NCI-H2171 (cell line): ENCODE data around the gene EFHB.
"Not testable (repeated sequence)": the region's sequence is repeated elsewhere in the genome, so short reads cannot be mapped to it uniquely, and the experiment has no call there.

Source experiments
- DNase-seq: peaks from one replicate; lab custom pipeline; 2025; lab: John Stamatoyannopoulos, UW

The EFHB gene, protein sequence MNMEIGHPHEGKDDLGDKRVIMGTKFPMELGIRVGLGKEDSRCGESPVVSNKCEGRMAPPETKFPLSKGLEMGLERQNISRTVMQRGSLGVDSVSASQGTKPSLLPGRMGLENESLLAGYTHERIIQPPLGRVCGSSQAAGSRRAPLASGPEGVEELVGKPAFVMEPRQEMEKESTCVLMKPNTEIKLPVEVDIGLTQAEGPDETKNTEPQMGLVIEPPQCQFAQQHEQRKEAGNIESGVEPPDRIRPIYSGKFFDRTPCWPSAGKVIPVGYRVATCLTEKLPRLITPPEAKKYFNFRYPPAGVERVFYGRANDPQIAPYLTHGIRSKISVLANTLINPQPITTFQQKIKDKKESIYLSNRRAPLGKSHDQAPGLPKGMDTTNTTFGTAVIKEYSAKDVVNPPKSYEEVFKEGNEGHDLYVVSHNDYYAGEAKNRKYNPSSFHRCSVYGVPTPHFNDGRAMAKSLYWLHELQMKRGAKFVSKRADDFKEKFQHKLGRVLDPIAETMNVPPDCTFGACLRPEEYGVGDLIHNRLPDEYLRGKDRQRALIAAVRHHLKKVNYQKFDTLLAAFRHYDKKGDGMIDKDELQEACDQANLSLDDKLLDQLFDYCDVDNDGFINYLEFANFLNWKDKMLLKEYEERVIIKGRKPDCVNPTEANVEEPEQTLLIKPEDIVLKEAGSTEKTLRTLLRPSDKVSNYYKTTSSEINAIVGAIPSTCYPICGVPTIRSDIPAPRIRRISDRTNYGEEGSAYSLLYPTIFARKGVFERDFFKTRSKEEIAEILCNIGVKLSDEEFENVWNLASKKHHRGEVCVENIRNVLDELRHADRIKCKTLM

DNA sequence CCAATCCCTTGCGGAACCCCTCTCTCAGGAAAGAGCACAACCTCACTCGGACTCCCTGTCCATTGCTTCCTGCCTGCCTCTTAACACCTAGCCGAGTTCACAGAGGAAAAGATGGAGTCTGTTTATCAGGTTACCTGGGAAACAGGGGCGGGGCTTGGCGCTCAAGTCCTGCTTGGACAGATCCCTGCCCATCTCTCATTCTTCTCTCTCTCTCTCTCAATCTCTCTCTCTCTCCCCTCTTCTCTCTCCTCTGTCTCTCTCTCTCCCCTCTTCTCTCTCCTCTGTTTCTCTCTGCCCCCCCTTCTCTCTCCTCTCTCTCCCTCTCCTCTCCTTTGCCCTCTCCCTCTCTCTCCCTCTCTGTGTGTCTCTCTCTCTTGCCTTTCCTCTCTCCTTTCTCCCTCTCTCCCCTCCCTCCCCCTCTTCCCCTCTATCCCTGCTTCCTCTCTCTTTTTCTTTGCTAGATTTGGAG, at the start of gene EFHB:
Gene EFHB, minus strand, starts transcription at position 120 of the 469 bp plus-strand sequence. CDS start 199 bp downstream, outside the sequence.
- DNase-seq: peak; percentile 4

DNA sequence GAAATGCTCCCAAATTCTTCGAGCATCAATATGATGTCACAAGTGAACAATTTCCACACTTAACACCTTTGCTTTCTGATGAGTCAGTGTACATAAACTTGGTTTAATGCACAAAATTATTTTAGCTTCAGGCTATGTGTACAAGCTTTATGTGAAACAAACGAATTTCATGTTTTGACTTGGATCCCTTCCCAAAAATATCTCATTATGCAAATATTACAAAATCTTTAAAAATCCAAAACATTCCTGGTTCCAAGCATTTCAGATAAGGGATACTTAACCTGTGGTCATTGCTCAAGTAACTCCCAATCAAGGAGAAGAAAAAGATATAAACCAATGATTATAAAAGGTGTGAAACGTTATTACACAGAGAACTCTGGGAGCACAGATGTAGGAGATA, 38.0 kb upstream of the EFHB start:
- DNase-seq: no peak

DNA sequence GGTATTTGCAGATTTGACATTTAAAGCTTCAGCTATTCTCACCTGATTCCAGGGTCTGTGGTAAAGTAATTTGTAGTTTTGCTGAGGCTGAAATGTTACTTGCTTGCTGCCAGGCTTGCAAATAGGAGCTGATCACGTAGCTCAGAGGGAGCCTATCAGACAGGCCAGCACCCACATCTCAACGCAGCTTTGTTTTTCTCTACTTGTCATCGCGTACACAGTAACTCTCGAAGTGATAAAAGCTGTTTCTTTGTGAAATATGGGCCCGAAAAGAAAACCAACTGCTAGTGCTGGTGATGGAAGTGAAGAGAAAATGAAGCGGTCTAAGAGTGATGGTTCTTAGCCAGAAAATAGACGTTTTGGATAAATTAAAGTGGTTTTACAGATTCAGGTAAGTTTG, 36.3 kb upstream of the EFHB start:
- DNase-seq: no peak

DNA sequence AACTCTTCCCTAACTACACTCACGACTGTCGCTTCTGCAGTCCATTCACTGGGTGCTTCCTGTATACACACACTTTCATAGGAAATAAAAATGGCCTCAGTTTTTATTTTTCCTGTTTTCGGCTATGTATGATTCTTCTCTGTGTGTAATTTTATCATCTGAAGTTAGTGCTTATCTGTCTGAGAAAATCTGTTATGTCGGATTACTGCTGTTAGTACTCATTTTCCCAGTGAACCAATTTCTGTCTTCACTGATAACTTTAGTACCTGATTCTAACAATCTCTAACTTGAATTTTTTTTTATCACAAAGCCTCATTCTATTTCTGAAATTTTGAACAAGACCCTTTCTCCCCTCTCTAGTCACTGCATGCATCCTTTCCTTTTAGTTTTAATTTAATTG, 33.8 kb upstream of the EFHB start:
- DNase-seq: no peak

DNA sequence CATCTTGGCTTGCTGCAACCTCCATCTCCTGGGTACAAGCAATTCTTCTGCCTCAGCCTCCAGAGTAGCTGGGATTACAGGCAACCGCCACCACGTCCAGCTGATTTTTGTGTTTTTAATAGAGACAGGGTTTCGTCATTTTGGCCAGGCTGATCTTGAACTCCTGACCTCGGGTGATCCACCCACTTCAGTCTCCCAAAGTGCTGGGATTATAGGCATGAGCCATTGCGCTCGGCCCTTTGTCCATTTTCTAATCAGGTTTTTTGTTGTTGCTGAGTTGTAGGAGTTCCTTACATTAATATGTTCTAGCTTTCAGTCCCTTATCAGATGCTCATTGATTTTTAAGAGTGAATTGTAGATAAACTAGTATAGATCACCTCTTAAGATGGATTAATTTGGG, 33.2 kb upstream of the EFHB start:
- DNase-seq: no peak

DNA sequence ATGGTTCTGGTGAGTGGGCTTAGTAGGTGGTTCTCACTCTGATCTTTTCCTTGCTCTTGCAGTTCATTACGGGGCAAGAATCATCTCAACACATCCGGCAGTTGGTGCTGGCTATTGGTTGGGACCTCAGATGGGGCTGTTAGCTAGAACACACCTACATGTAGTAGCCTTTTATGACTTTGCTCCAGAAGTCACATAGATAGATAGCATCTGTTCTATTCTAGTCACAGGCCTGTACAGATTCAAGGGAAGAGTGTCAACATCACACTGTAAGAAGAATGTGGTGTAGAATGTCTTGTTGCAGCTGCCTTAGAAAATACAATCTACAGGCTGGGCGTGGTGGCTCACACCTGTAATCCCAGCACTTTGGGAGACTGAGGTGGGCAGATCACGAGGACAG, 27.9 kb upstream of the EFHB start:
- DNase-seq: no peak

DNA sequence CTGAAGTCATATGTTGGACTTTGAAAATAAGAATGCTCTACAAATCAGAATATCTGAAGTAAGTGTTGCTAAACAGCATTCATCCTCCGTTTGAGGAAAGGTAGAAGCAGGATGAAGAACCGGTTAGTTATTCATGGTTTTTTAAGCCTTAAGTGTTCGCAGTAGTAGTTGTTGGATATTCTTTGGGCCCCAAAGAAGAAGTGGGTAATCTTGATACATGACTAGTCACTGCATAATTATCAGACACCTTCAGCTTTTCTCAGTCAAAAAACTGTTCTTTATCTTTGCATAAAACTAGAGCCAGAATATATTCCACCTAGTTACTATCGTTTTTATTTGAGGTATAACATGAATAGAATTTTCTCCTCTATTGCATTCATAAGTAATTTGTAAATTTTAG, 26.7 kb upstream of the EFHB start:
- DNase-seq: no peak

DNA sequence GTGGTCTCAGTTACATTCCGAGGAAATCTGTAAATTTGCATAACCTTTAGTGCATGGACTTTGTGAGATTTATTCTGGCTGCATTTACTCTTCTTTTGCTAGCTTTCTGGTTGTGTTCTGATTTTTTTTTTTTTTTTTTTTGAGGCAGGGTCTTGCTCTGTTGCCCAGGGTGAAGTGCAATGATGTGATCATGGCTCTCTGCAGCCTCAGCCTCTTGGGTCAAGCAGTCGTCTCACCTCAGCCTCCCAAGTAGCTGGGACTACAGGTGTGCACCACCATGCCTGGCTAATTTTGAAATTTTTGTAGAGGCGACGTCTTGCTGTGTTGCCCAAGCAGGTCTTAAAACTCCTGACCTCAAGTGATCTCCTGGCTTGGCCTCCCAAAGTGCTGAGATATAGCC, 25.5 kb upstream of the EFHB start:
- no peak for DNase-seq

DNA sequence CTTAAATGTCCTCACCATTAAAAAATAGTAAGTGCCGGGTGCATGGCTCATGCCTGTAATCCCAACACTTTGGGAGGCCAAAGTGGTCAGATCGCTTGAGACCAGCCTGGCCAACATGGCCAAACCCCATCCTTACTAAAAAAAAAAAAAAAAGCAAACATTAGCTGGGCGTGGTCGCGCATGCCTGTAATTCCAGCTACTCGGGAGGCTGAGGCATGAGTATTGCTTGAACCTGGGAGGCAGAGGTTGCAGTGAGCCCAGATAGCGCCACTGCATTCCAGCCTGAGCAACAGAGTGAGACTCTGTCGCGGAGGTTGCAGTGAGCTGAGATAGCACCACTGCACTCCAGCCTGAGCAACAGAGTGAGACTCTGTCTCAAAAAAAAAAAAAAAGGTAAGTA, 23.3 kb upstream of the EFHB start:
- DNase-seq: not testable (repeated sequence)

DNA sequence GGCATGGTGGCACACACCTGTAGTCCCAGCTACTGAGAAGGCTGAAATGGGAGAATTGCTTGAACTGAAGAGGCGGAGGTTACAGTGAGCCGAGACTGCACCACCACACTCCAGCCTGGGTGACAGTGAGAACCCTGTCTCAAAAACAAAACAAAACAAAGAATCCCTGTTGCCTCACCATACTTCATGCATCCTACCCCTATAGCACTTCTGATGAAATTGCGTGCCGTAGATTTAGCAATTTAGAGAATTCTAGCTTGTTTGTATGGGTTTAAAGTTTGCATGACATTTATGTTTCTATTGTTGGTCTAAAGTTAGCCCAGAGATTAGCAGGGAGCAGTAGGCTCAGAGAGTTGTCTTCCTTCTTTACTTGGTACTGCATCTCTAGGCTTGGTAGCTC, 20.7 kb upstream of the EFHB start:
- DNase-seq: no peak

DNA sequence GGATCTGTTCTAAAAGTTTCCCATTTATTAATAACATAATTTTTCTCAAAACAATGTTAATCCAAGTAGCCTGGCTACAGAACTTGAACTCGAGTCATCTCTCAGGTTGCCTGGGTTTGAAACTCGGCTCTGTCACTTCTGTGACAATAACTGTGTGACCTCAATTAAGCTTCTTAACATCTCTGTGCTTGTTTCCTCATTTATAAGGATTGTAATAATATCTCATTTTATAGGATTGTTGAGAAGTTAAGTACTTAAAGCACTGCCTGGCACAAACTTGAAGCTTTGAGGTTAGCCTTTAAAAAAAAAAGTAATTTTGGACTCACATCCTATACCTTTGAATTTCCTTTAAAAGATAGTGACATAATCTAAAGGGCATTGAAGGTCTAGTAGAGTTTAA, 16.3 kb upstream of the EFHB start:
- no peak for DNase-seq

DNA sequence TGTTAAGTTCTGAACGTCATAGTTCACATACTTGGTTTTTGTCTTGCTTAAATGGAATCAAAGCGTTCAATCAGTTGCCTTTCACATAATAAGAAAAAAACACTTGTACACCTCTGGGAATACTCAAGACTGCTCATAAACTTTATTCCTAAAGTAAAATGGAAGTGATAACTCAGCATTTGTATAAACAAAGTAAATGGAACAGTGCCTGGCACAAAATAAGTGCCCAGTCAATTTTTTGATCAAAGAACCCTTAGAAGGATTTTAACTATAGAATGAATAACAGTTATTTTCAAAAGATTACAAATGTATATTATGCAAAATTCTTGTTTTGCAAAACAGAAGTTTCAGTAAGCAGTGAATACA, 14.2 kb upstream of the EFHB start:
- DNase-seq: no peak

DNA sequence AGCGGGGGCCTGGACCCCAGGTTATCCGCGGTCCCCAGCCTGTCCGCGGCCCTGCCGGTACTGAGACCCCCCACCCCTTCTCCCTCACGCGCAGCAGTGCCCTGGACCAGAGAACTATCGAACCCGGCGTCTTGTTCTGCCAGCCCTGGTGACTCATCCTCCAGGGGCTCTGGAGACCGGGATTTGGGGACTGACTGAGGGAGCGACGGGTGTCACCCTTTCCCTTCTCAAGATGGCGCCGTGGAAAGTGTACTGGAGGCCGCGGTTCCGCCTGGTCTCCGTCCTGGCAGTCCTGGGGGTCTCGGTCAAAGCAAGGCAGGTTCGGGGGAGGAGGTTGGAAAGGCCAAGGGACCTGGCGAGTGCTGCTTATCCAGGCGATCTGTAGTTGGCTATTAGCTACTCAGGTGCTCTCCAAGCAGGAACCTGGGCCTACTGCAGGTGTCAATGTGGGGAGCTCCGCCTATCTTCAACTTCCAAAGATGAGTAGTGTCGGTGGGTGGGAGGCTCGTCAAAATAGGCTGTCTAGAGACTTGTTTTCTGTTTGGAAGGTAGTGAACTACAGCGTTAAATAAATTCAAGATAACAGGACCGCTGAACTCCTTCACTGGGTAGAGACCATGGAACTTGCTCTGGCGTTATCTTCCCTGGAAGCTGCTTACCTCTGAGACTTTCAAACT, 13.7 kb upstream of the EFHB start:
- no peak for DNase-seq

DNA sequence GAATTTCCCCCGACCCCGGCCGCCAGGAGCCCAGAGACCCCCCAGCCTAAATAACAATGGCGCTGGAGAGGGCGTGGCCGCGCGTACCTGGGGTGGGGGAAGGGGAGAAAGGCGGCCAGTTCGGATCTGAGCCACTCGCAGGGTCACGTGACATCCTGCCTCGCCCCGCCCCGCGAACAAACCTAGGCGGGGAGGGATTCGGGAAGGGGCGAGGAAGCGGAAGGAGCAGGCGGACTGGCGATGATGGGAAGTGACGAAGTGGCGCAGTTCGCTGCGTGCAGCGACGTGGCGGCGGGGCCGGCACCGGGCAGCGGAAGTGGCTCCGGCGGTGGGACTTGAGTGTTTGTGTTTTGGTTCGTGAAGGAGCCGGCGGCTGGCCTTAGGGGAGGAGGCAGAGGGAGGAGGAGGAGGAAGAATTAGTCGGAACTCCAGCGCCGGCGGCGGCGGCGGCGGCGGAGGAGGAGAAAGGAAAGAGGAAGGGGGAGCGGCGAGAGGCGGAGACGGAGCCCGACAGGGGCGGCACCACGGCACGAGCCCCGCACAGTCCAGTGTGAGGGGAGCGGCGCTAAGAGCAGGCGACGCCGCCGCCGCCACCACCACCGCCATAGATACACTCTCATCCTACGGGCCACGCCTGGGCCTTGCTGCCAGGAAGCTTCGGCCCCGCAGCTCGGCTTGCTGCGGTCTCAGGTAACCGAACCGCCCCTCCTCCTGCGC, 13.0 kb upstream of the EFHB start, which contains the start of gene RAB5A:
Gene RAB5A, plus strand, starts transcription at position 266 of the 717 bp plus-strand sequence. CDS start 3,802 bp downstream, outside the sequence.
- DNase-seq: peak; percentile 82

DNA sequence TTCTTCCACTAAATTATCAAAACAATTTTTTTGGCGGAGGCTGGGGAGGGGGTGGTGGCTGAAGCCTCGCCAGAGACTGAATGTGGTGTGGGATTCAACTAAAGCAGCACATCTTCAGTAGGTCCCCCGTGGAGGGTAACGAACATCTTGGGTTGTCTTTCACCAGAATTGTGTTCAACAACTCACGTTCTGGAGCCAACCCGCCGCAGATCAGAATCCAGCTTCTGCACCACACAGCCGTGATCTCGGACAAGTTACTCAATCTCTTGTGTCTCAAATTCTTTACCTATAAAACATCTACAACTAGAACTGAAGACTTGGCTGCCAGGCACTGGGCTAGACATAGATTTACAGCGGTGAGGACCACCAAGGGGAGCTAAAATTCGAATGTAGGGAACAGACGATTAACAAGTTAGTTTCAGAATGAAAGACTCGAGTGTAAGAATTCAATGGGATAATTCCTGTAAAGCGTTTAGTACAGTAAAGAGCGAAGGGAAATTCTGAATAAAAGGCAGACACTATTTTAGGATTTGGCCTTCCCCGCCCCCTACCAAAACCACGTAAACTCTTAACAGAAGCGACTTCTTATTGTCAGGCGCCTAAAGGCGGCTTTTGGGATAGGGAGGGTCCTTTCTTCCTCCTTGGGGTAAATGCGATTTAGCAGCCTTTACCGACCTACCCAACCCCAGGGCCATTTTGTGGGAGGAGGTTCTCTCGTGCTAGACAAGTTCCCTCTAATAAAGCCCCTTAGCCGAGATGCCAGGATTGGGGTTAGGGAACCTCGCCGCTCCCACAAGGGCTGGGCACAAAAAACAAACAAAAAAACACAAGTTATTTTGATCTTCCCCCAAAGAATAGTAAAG, 12.2 kb upstream of the EFHB start:
- no peak for DNase-seq

DNA sequence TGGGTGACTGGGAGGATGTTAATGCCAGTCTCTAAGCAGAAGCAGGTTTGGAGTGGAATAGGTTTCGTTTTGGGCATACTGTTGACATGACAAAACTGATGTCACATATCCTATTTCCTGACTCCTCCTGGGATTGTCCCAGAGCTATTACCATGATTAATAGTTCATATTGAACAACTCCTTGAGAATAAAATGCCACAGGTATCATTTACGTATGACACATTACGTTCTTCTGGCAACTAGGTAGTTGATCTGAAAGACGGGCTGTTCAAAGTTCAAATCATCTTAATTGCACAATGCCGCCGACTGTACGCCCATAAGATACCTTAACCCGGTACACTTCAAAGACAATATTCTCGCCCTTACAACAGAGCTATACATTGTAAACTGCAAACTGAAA, 11.5 kb upstream of the EFHB start:
- no peak for DNase-seq

DNA sequence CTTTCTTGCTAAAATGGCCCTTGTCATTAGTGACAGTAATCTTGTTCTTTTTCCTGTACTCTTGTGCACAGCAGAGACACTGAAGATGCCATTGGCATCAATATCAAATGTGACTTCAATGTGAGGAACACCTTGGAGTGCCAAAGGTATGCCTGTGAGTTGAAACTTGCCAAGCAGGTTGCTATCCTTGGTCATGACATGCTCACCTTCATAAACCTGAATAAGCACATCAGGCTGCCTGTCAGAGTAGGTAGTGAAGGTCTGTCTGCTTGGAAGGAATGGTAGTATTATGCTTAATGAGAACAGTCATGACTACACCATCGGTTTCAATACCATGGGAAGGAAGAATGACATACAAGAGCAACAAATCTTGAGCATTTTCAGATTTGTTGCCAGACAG, 6.6 kb upstream of the EFHB start:
- no peak for DNase-seq

DNA sequence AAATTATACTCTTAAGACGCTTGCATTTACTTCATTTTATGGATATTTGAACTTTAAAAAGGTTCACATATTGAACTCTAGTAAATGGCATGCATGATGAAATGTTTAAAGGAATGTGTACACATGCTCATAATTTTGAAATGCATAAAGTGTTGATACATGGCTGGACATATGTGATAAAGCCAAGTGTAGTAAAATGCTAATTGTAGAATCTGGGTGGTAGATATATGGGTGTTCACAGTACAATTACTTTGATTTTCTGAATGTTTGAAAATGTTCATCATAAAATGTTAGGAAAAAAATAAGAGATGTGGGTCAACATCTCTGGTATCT, 4.2 kb upstream of the EFHB start:
- DNase-seq: no peak

DNA sequence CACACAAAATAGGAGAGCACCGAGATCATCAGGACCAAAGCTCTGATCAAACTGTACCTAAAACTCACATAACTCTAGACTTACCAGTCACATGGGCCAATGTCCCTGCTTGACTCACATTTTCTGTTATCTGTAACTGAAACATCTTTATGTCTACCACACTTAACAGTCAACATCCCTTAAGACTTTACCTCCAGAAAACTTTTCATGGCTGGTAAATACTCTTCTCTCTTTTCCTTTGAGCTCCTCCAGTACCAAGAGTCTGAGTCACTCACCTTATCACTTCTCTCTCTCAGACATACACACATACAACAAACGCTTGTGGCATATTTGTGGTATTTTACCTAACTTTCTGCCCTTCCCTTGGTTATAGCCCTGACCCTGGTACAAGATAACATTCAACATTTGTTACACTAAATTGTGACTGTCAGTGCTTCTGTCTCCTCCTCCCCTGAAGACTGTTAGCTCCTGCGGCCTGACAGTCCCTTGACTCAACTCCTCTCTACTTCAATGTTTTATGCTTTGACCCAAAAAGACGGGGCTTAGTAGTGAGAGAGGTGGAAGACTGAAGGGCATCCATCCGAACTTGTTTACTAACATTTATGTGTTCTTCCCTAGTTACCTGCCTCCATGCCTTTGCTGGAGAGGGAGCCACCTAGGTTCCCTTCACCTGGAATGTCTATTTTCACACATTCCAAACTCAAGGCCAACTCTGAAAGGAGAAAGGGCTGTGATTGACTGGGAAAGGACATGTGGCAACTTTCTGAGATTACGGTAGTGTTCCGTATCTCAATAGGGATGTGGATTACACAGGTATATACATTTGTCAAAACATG, 3.7 kb upstream of the EFHB start:
- DNase-seq: no peak

DNA sequence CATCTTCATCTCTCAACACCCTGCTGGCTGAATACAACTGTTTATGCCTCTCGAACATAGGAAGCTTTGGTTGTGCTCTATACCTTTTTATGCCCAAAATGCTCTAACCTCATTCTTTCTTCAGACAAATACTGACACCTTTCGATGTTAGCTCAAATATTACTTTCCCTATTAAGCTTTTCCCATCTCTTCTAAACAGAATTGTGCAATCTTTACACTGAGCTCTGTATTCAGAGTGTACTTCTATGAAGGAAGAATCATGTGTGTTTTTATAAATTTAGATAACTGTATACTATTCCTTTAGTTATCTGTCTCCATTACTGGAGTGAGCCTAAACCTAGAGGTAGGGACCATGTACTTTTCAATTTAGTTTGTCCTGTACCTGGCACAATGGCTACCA, 1.6 kb downstream of the EFHB start:
- no peak for DNase-seq
